ENCODE results near the gene SDHA.
A peak's percentile ranks its signal among the peaks of the same experiment; 100 is the strongest.

Gene SDHA

DNA sequence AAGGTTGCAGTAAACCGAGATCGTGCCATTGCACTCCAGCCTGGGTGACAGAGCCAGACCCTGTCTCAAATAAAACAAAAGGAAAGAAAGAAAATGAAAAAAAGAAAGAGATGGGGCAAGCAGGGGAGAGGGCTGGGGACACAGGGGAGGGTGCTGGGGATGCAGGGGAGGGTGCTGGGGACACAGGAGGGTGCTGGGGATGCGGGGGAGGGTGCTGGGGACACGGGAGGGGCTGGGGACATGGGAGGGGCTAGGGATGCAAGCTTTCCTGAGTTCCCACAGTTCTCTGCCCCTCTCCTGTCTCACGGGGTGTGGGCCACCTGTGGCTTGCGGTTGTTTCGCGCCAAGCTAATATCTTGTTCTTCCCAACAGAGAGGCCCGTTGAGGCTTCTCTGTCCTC is 60.5 kb downstream of the SDHA start:
- TF ChIP-seq TEAD4 (IDR thresholded peaks at IDR 0.05) = no peak
- no peak for TF ChIP-seq EP300 (IDR thresholded peaks at IDR 0.05; ENCODE audit: borderline replicate concordance)
- TF ChIP-seq, protein P1, sequence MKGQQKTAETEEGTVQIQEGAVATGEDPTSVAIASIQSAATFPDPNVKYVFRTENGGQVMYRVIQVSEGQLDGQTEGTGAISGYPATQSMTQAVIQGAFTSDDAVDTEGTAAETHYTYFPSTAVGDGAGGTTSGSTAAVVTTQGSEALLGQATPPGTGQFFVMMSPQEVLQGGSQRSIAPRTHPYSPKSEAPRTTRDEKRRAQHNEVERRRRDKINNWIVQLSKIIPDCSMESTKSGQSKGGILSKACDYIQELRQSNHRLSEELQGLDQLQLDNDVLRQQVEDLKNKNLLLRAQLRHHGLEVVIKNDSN (IDR thresholded peaks at IDR 0.05) = no peak

DNA sequence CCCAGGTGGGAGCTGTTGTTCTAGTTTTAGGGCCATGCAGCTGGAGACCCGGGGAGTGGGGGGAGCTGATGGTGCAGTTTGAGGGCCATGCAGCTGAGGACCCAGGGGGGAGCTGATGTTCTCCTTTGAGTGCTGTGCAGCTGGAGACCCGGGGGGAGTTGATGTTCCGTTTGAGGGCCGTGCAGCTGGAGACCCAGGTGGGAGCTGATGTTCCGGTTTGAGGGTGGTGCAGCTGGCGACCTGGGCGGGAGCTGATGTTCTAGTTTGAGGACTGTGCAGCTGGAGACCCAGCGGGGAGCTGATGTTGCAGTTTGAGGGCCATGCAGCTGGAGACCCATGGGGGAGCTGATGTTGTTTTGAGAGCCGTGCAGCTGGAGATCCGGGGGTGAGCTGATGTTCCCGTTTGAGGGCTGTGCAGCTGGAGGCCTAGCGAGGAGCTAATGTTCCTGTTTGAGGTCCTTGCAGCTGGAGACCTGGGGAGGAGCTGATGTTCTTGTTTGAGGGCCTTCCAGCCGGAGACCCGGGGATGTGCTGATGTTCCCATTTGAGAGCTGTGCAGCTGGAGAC is 68.0 kb downstream of the SDHA start:
- no peak for TF ChIP-seq FOXM1 (IDR thresholded peaks at IDR 0.05; ENCODE audit: borderline replicate concordance, low read depth)
- no peak for TF ChIP-seq TCF12 (IDR thresholded peaks at IDR 0.05; ENCODE audit: low read depth)
- no peak for TF ChIP-seq EP300 (IDR thresholded peaks at IDR 0.05; ENCODE audit: borderline replicate concordance)
- TF ChIP-seq, protein P2, sequence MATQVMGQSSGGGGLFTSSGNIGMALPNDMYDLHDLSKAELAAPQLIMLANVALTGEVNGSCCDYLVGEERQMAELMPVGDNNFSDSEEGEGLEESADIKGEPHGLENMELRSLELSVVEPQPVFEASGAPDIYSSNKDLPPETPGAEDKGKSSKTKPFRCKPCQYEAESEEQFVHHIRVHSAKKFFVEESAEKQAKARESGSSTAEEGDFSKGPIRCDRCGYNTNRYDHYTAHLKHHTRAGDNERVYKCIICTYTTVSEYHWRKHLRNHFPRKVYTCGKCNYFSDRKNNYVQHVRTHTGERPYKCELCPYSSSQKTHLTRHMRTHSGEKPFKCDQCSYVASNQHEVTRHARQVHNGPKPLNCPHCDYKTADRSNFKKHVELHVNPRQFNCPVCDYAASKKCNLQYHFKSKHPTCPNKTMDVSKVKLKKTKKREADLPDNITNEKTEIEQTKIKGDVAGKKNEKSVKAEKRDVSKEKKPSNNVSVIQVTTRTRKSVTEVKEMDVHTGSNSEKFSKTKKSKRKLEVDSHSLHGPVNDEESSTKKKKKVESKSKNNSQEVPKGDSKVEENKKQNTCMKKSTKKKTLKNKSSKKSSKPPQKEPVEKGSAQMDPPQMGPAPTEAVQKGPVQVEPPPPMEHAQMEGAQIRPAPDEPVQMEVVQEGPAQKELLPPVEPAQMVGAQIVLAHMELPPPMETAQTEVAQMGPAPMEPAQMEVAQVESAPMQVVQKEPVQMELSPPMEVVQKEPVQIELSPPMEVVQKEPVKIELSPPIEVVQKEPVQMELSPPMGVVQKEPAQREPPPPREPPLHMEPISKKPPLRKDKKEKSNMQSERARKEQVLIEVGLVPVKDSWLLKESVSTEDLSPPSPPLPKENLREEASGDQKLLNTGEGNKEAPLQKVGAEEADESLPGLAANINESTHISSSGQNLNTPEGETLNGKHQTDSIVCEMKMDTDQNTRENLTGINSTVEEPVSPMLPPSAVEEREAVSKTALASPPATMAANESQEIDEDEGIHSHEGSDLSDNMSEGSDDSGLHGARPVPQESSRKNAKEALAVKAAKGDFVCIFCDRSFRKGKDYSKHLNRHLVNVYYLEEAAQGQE (IDR thresholded peaks at IDR 0.05; ENCODE audit: low read depth) = no peak
- TF ChIP-seq CREB1 (IDR thresholded peaks at IDR 0.05; ENCODE audit: low read depth) = no peak
- no peak for TF ChIP-seq NFIC (IDR thresholded peaks at IDR 0.05)
- TF ChIP-seq TAF1 (IDR thresholded peaks at IDR 0.05; ENCODE audit: low read depth) = no peak
- TF ChIP-seq, protein P3, sequence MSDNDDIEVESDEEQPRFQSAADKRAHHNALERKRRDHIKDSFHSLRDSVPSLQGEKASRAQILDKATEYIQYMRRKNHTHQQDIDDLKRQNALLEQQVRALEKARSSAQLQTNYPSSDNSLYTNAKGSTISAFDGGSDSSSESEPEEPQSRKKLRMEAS (IDR thresholded peaks at IDR 0.05) = no peak
- no peak for TF ChIP-seq YY1 (IDR thresholded peaks at IDR 0.05; ENCODE audit: low read depth)
- TF ChIP-seq, protein P1 (IDR thresholded peaks at IDR 0.05) = no peak
- TF ChIP-seq TEAD4 (IDR thresholded peaks at IDR 0.05) = no peak
- TF ChIP-seq CEBPB (IDR thresholded peaks at IDR 0.05) = no peak

DNA sequence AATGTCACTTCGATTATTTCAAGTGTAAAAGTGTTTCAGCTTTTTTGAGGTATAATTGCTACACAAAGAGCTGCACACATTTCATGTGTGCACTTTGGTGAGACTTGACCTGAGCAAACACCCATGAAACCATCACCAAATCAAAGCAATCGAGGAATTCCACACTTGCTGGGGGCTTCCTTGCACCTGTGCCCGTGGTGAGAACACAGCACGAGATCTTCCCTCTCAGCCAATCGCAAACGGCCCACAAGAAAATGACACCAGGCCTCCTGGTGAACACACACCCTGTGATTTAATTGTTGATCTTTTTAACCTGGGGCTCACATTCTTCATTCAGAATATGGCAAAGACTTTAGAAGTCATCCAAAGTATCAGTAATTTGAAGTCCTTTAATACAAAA is 79.3 kb downstream of the SDHA start:
- TF ChIP-seq TCF12 (IDR thresholded peaks at IDR 0.05; ENCODE audit: low read depth) (peak; percentile 70; the same call in 1 of the 2 replicates), TEAD4 (IDR thresholded peaks at IDR 0.05) (0 out of 2 replicates have a peak, but pooled peaks have one; percentile 23)

DNA sequence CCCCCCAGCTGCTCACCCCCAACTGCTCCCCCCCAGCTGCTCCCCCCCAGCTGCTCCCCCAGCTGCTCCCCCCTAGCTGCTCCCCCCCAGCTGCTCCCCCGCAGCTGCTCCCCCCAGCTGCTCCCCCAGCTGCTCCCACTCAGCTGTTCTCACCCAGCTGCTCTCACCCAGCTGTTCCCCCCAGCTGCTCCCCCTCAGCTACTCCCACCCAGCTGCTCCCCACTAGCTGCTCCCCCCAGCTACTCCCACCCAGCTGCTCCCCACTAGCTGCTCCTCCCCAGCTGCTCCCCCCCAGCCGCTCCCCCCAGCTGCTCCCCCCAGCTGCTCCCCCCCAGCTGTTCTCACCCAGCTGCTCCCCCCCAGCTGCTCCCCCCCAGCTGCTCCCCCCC is 80.6 kb downstream of the SDHA start:
- TF ChIP-seq CEBPB (IDR thresholded peaks at IDR 0.05) (no peak), EGR1 (IDR thresholded peaks at IDR 0.05) (no peak), TEAD4 (IDR thresholded peaks at IDR 0.05) (no peak), TAF1 (IDR thresholded peaks at IDR 0.05; ENCODE audit: low read depth) (no peak), EP300 (IDR thresholded peaks at IDR 0.05; ENCODE audit: borderline replicate concordance) (no peak), TCF12 (IDR thresholded peaks at IDR 0.05; ENCODE audit: low read depth) (no peak), YY1 (IDR thresholded peaks at IDR 0.05; ENCODE audit: low read depth) (no peak), RAD21 (IDR thresholded peaks at IDR 0.05; ENCODE audit: low read depth) (no peak), ZBTB7A (IDR thresholded peaks at IDR 0.05; ENCODE audit: low read depth) (no peak), CREB1 (IDR thresholded peaks at IDR 0.05; ENCODE audit: low read depth) (no peak), NFIC (IDR thresholded peaks at IDR 0.05) (no peak), FOXM1 (IDR thresholded peaks at IDR 0.05; ENCODE audit: borderline replicate concordance, low read depth) (no peak)
- TF ChIP-seq, protein P3 (IDR thresholded peaks at IDR 0.05) = no peak
- TF ChIP-seq, protein P1 (IDR thresholded peaks at IDR 0.05) = no peak
- TF ChIP-seq, protein P2 (IDR thresholded peaks at IDR 0.05; ENCODE audit: low read depth) = no peak

DNA sequence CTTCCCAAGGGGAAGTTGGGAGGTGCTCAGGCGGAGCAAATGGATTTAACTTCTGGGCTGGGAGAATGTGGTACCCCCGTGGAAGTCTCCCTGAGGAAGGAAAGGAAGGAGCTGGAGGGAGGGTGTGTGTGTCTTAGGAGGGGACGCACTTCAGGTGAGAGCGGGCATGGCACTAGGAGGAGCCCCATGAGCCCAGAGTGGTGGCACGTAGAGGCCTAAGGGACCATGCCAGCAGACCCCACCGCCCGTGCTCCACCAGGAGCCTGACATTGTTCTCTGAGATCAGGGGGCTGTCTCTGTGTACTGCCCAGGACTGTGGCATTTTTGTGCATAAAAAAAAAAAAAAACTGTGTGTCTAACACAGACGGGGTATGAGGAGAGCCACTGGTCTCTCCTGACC is 84.8 kb downstream of the SDHA start:
- TF ChIP-seq CEBPB (IDR thresholded peaks at IDR 0.05) = no peak
- TF ChIP-seq EP300 (IDR thresholded peaks at IDR 0.05; ENCODE audit: borderline replicate concordance) = no peak
- TF ChIP-seq YY1 (IDR thresholded peaks at IDR 0.05; ENCODE audit: low read depth) = no peak
- no peak for TF ChIP-seq TCF12 (IDR thresholded peaks at IDR 0.05; ENCODE audit: low read depth)
- no peak for TF ChIP-seq EGR1 (IDR thresholded peaks at IDR 0.05)
- TF ChIP-seq NFIC (IDR thresholded peaks at IDR 0.05) = no peak
- TF ChIP-seq CREB1 (IDR thresholded peaks at IDR 0.05; ENCODE audit: low read depth) = no peak
- TF ChIP-seq ZBTB7A (IDR thresholded peaks at IDR 0.05; ENCODE audit: low read depth) = no peak
- TF ChIP-seq, protein P2 (IDR thresholded peaks at IDR 0.05; ENCODE audit: low read depth) = no peak
- no peak for TF ChIP-seq TAF1 (IDR thresholded peaks at IDR 0.05; ENCODE audit: low read depth)
- TF ChIP-seq FOXM1 (IDR thresholded peaks at IDR 0.05; ENCODE audit: borderline replicate concordance, low read depth) = no peak
- no peak for TF ChIP-seq TEAD4 (IDR thresholded peaks at IDR 0.05)
- TF ChIP-seq RAD21 (IDR thresholded peaks at IDR 0.05; ENCODE audit: low read depth) = no peak
- TF ChIP-seq, protein P1 (IDR thresholded peaks at IDR 0.05) = no peak
- TF ChIP-seq, protein P3 (IDR thresholded peaks at IDR 0.05) = no peak
